ENCODE results near the gene CC2D2B. TPM values are rescaled to one million over a fixed set of nuclear protein-coding genes. Genes with fewer than 3 reads are reported as not detected.

The CC2D2B gene
- total and polyA plus RNA-seq, 2 experiments from 2014 or later: 0.24 to 0.92 TPM

- Mint-ChIP-seq H3K27ac (no peak overlapping the region), H3K9me3 (no peaks in the 10 kb centered on the region), H3K4me1 (no peaks in the 10 kb centered on the region), H3K4me3 (no peak overlapping the region), H3K36me3 (ENCODE audit: low read depth) (no peaks in the 10 kb centered on the region), H3K27me3 (ENCODE audit: insufficient read depth, low read depth, poor library complexity) (no peaks in the 10 kb centered on the region)
- TF ChIP-seq CREB1 (CRISPR knock-in tag; IDR thresholded peaks at IDR 0.05; ENCODE audit: low read depth) (no peak), REST (IDR thresholded peaks at IDR 0.05; ENCODE audit: unreplicated experiment) (no peak), NANOG (IDR thresholded peaks at IDR 0.05; ENCODE audit: borderline replicate concordance) (no peak), JUNB (IDR thresholded peaks at IDR 0.05; ENCODE audit: unreplicated experiment) (no peak), ETS1 (IDR thresholded peaks at IDR 0.05) (no peak), EZH2 (IDR thresholded peaks at IDR 0.05; ENCODE audit: low read depth, unreplicated experiment) (no peak), POLR2AphosphoS5 (IDR thresholded peaks at IDR 0.05; ENCODE audit: low read depth) (no peak), CTCF (conservative IDR thresholded peaks at IDR 0.05; ENCODE audit: low read depth in 2 of 2) (no peak), ZNF462 (CRISPR knock-in tag; IDR thresholded peaks at IDR 0.05) (no peak), ZNF114 (CRISPR knock-in tag; IDR thresholded peaks at IDR 0.05) (no peak)
- no peak overlapping the region for H3K4me3 ChIP-seq
- no peak overlapping the region for H3K27ac ChIP-seq (ENCODE audit: low read depth)
- no peaks in the 10 kb centered on the region for H3K27me3 ChIP-seq (ENCODE audit: insufficient read depth)
- H2AFZ ChIP-seq: no peak overlapping the region
- H3K9me2 ChIP-seq (ENCODE audit: insufficient read depth): peaks cover 4% of the 10 kb centered on the region; the same call in 1 of the 2 replicates
- H4K20me1 ChIP-seq (replicated peaks; ENCODE audit: insufficient read depth): no peaks in the 10 kb centered on the region
- no peaks in the 10 kb centered on the region for H3K79me2 ChIP-seq (replicated peaks; ENCODE audit: insufficient read depth)
- DNase-seq (ENCODE audit: low spot score) (no peak), ATAC-seq (no peak)
- no peaks in the 10 kb centered on the region for H3F3A ChIP-seq (replicated peaks; ENCODE audit: low read depth)
- no peaks in the 10 kb centered on the region for H3K36me3 ChIP-seq (ENCODE audit: insufficient read depth)
- no peak overlapping the region for H3K4me2 ChIP-seq
- H3K4me1 ChIP-seq (ENCODE audit: insufficient read depth): no peaks in the 10 kb centered on the region
Observed at GRCh38 chr10:95998255-95998784, 90.5 kb downstream of the CC2D2B start.

All from GM23338 (cell line).